SU-DHL-6 (cell line): ENCODE measurements around the gene HSPE1.

Experiments used
- H2AFZ ChIP-seq: fragments of 200-600 bp; sonication (generic); 2 replicates; pipeline ENCODE4 v1.6.1; 2014; ENCODE audit warnings: low read depth, mild to moderate bottlenecking, moderate library complexity, mixed read lengths, antibody characterized with exemption, low read length; ENCODE audit not compliant: severe bottlenecking
- H3F3A ChIP-seq: fragments of 200-600 bp; shearing (Covaris generic); 2 replicates; pipeline ENCODE4 v1.6.0; 2016; ENCODE audit warnings: antibody characterized with exemption, mild to moderate bottlenecking; ENCODE audit not compliant: insufficient read depth
- H3K27ac ChIP-seq: fragments of 200-600 bp; sonication (generic); 2 replicates; pipeline ENCODE4 v1.5.1; 2016; ENCODE audit warnings: low read depth, mild to moderate bottlenecking, low read length, moderate library complexity, mixed read lengths
- H3K27me3 ChIP-seq: fragments of 200-600 bp; sonication (generic), shearing (Covaris generic); 2 replicates; pipeline ENCODE4 v1.6.0; 2014; ENCODE audit warnings: mild to moderate bottlenecking, low read length
- H3K36me3 ChIP-seq: fragments of 200-600 bp; sonication (generic); 2 replicates; pipeline ENCODE4 v1.6.1; 2014; ENCODE audit warnings: mild to moderate bottlenecking, low read length, mixed read lengths
- H3K4me2 ChIP-seq: fragments of 300-600, 200-600 bp; shearing (Covaris generic), sonication (generic); 2 replicates; pipeline ENCODE4 v1.6.0; 2014; ENCODE audit warnings: low read length, low read depth, mild to moderate bottlenecking; ENCODE audit not compliant: poor library complexity, severe bottlenecking
- H3K4me3 ChIP-seq: fragments of 200-600 bp; sonication (generic); 2 replicates; pipeline ENCODE4 v1.5.1; 2014; ENCODE audit warnings: antibody characterized with exemption, low read length, mild to moderate bottlenecking, mixed read lengths; ENCODE audit not compliant: insufficient read depth, poor library complexity, severe bottlenecking
- H3K79me2 ChIP-seq: fragments of 200-600 bp; sonication (generic); 2 replicates; pipeline ENCODE4 v1.6.1; 2014; ENCODE audit warnings: mild to moderate bottlenecking, low read length, moderate library complexity; ENCODE audit not compliant: insufficient read depth
- H3K9ac ChIP-seq: fragments of 200-600 bp; sonication (generic); 2 replicates; pipeline ENCODE4 v1.7.0; 2014; ENCODE audit warnings: mild to moderate bottlenecking, low read length
- H3K9me2 ChIP-seq: fragments of 200-600 bp; sonication (generic); replicated peaks from 2 replicates; pipeline ENCODE4 v1.6.1; 2014; ENCODE audit warnings: low read length; ENCODE audit not compliant: insufficient read depth
- H3K9me3 ChIP-seq: fragments of 200-600 bp; sonication (generic); 2 replicates; pipeline ENCODE4 v1.6.1; 2014; ENCODE audit warnings: low read length, mixed read lengths; ENCODE audit not compliant: insufficient read depth
- H4K20me1 ChIP-seq: fragments of 200-600 bp; sonication (generic); 2 replicates; pipeline ENCODE4 v1.6.1; 2014; ENCODE audit warnings: low read depth, mild to moderate bottlenecking, antibody characterized with exemption, low read length, moderate library complexity, mixed read lengths
- EZH2phosphoT487 ChIP-seq: fragments of 200-600 bp; sonication (generic), shearing (Covaris generic); conservative IDR thresholded peaks from 2 replicates; pipeline ENCODE4 v1.6.1; 2018; ENCODE audit warnings: mild to moderate bottlenecking, antibody characterized with exemption, low read length, moderate library complexity, mixed read lengths
- TF ChIP-seq, protein P1 (sequence below): fragments of 200-600 bp; sonication (generic); IDR thresholded peaks from one replicate; pipeline ENCODE4 v1.5.1; 2017; ENCODE audit warnings: antibody characterized with exemption, mild to moderate bottlenecking, low read length, moderate library complexity; ENCODE audit not compliant: insufficient read depth, poor library complexity, severe bottlenecking

HSPE1 gene

DNA sequence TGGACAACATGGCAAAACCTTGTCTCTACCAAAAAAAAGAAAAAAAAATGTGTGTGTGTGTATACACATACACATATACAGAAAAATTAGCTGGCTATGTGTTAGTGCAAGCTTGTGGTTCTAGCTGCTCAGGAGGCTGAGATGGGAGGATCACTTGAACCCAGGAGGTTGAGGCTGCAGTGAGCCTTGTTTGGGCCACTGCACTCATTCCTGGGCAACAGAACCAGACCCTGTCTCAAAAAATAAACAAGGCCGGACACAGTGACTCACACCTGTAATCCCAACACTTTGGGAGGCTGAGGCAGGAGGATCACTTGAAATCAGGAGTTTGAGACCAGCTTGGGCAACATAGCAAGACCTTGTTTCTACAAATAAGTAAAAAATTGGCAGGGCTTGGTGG is 44.8 kb upstream of the HSPE1 start:
- Histone ChIP-seq H3K79me2 (peaks cover 64% of the 10 kb centered on the region), H3K27me3 (no peaks in the 10 kb centered on the region), H3F3A (peaks cover 4% of the 10 kb centered on the region; the same call in 1 of the 2 replicates), H3K4me2 (no peak overlapping the region), H3K36me3 (peaks cover 1% of the 10 kb centered on the region; the same call in 1 of the 2 replicates), H3K4me3 (no peak overlapping the region), H2AFZ (no peak overlapping the region), H3K9me2 (no peaks in the 10 kb centered on the region), H4K20me1 (peaks cover 9% of the 10 kb centered on the region; the same call in 1 of the 2 replicates), H3K9me3 (no peaks in the 10 kb centered on the region), H3K27ac (no peak overlapping the region), H3K9ac (no peak overlapping the region)
- TF ChIP-seq, protein P1, sequence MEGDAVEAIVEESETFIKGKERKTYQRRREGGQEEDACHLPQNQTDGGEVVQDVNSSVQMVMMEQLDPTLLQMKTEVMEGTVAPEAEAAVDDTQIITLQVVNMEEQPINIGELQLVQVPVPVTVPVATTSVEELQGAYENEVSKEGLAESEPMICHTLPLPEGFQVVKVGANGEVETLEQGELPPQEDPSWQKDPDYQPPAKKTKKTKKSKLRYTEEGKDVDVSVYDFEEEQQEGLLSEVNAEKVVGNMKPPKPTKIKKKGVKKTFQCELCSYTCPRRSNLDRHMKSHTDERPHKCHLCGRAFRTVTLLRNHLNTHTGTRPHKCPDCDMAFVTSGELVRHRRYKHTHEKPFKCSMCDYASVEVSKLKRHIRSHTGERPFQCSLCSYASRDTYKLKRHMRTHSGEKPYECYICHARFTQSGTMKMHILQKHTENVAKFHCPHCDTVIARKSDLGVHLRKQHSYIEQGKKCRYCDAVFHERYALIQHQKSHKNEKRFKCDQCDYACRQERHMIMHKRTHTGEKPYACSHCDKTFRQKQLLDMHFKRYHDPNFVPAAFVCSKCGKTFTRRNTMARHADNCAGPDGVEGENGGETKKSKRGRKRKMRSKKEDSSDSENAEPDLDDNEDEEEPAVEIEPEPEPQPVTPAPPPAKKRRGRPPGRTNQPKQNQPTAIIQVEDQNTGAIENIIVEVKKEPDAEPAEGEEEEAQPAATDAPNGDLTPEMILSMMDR = no peak
- no peak for TF ChIP-seq EZH2phosphoT487

GRCh38 chr2:197460649-197461048 is 39.5 kb upstream of the HSPE1 start:
- no peaks in the 10 kb centered on the region for H3K9me2 ChIP-seq
- H3K9me3 ChIP-seq = no peaks in the 10 kb centered on the region
- H3K27me3 ChIP-seq = no peaks in the 10 kb centered on the region
- peaks cover 49% of the 10 kb centered on the region for H3K79me2 ChIP-seq
- H2AFZ ChIP-seq = no peak overlapping the region
- H3K9ac ChIP-seq = no peak overlapping the region
- H3K36me3 ChIP-seq = peaks cover 15% of the 10 kb centered on the region
- TF ChIP-seq, protein P1 = no peak
- TF ChIP-seq EZH2phosphoT487 = no peak
- H3K27ac ChIP-seq = no peak overlapping the region
- H4K20me1 ChIP-seq = no peaks in the 10 kb centered on the region
- no peak overlapping the region for H3K4me3 ChIP-seq
- no peak overlapping the region for H3K4me2 ChIP-seq
- H3F3A ChIP-seq = no peaks in the 10 kb centered on the region

GRCh38 chr2:197461057-197461456 is 39.1 kb upstream of the HSPE1 start:
- no peaks in the 10 kb centered on the region for H3K9me3 ChIP-seq
- peaks cover 45% of the 10 kb centered on the region for H3K79me2 ChIP-seq
- no peak overlapping the region for H3K4me3 ChIP-seq
- TF ChIP-seq, protein P1 = no peak
- no peak for TF ChIP-seq EZH2phosphoT487
- H3K9ac ChIP-seq = no peak overlapping the region
- H4K20me1 ChIP-seq = no peaks in the 10 kb centered on the region
- H3K27ac ChIP-seq = no peak overlapping the region
- H3K36me3 ChIP-seq = peaks cover 15% of the 10 kb centered on the region
- no peak overlapping the region for H3K4me2 ChIP-seq
- H3F3A ChIP-seq = no peaks in the 10 kb centered on the region
- H2AFZ ChIP-seq = no peak overlapping the region
- H3K27me3 ChIP-seq = no peaks in the 10 kb centered on the region
- H3K9me2 ChIP-seq = no peaks in the 10 kb centered on the region
